Psoas muscle (tissue), 8 donors: ENCODE data around the gene MET. TPM values are rescaled to one million over a fixed set of nuclear protein-coding genes. Genes with fewer than 3 reads are reported as not detected.

Experiments
- ATAC-seq, 4 donors: fragments of 200-7000 bp; cut with Tn5 transposase; one replicate each; pipeline ENCODE4 v1.9.1; 2020; ENCODE audit warnings: moderate library complexity in 3 of 4, mild to moderate bottlenecking in 2 of 4
- DNase-seq, 2 donors: peaks; one replicate each; pipeline ENCODE4 v3.0.0-alpha.2; 2020
- H3K27ac ChIP-seq: fragments of 200-600 bp; one replicate; pipeline ENCODE4 v1.8.0; 2022
- H3K27me3 ChIP-seq, 3 donors: fragments of 200-600 bp in 1 of 3; one replicate each; pipeline versions ENCODE4 v1.6.1 to v1.8.0; 2013 to 2022; ENCODE audit warnings: low read length in 2 of 3, mild to moderate bottlenecking in 2 of 3, moderate library complexity in 1 of 3; ENCODE audit not compliant: insufficient read depth in 3 of 3
- H3K36me3 ChIP-seq, 2 donors: fragments of 200-600 bp in 1 of 2; one replicate each; pipeline versions ENCODE4 v1.6.1 to v1.8.0; 2013 to 2022; ENCODE audit warnings: low read depth in 1 of 2, mild to moderate bottlenecking in 1 of 2, moderate library complexity in 1 of 2; ENCODE audit not compliant: insufficient read depth in 1 of 2
- H3K4me1 ChIP-seq: fragments of 200-600 bp; one replicate; pipeline ENCODE4 v1.8.0; 2022
- H3K4me3 ChIP-seq: fragments of 200-600 bp; one replicate; pipeline ENCODE4 v1.8.0; 2022; ENCODE audit warnings: mild to moderate bottlenecking
- H3K9me3 ChIP-seq: fragments of 200-600 bp; one replicate; pipeline ENCODE4 v1.8.0; 2022
- CTCF ChIP-seq: fragments of 200-600 bp; IDR thresholded peaks from one replicate; pipeline ENCODE4 v1.8.0; 2022; ENCODE audit warnings: antibody characterized with exemption
- WGBS, 3 donors: extraction: QIAGEN DNeasy Blood & Tissue Kit; methylation state at CpG; one replicate each; pipeline versions ENCODE4 v1.1.6 to v1.1.7; 2013; 5-methylcytosine and 5-hydroxymethylcytosine counted together
- intact Hi-C, 2 donors: fragments of 100-400 bp; cut with DNase I; formaldehyde crosslinking; loops; one replicate each; pipeline versions ENCODE4 v1.11.0 to v1.14.2; 2022
- polyA plus RNA-seq, 3 donors: library from polyadenylated mRNA; stranded (reverse); fragments of 200-250 nt; gene quantifications; one replicate each; pipeline ENCODE4 v1.2.3, GENCODE V29; 2013
- total RNA-seq, 4 donors: library from RNA; stranded (reverse); fragmentation: NEBNext Ultra II Directional in 2 of 4; extraction: Animal tissue kit (Norgen Biotek cat#: 25700) in 2 of 4; gene quantifications; one replicate each; pipeline versions ENCODE4 v1.2.1 to v1.2.4, GENCODE V29; 2021 to 2023
- donor health status: healthy with polysubstance abuse.
- donor health status: DM: no; HTN: no; CAD: no; lungs with moderate emphysema.
- donor health status: Bipolar disorder and iron deficiency.
- donor health status: healthy.
- donor health status: DM: yes; HTN: yes; CAD: no.
- donor health status: DM: no; HTN: no; CAD: no.
- donor health status: DM: no; HTN: no; CAD: no.
- donor health status: DM: yes; HTN: yes; CAD: no.

The MET gene
- total and polyA plus RNA-seq, 7 donors, result 5.9 to 84.1 (median 23.2) TPM

- intact Hi-C loops, result loop anchor here in 1 of 2 donors (5.0 kb wide), 1 partner anchor 70 kb away; no protein-coding TSS in a partner anchor
- TF ChIP-seq CTCF, result no peak
- DNase-seq, result no peak
These were observed 10.1 kb upstream of the MET start for GRCh38 chr7:116661865-116662264.

DNA sequence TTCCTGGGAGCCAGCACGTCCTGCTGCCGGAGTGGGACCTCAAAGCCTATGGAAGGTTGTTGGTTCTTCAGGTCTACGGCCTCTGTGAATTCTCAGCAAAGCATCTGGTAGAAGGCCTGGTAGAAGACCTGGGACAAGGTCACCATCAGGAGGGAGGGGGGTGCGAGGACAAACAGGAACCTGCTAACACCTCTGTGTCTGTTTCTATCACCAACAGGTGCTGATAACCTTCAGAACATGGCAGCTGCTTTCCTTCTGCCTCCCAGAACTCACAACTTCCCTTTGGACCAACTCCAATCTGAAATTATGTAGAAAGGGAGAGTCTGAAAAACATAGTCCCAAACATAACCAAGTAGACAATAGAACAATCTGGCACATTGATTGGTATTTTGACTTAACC is 8.3 kb upstream of the MET start:
- no peaks in the 10 kb centered on the region for H3K36me3 ChIP-seq
- DNase-seq (no peak), ATAC-seq (no peak)
- intact Hi-C loops, result loop anchor here in 1 of 2 donors (5.0 kb wide), 1 partner anchor 71 kb away; no protein-coding TSS in a partner anchor
- H3K27ac ChIP-seq, result no peak overlapping the region
- no peaks in the 10 kb centered on the region for H3K27me3 ChIP-seq
- TF ChIP-seq CTCF, result no peak
- no peaks in the 10 kb centered on the region for H3K9me3 ChIP-seq
- H3K4me3 ChIP-seq, result no peak overlapping the region
- peaks cover 11% of the 10 kb centered on the region for H3K4me1 ChIP-seq
- 94 to 100% (median 97%) methylated on average over 4 of the region's 4 CpGs for WGBS, 3 donors

More at GRCh38 chr7:116661865-116662264, 10.1 kb upstream of the MET start:
- no peak overlapping the region for H3K4me3 ChIP-seq
- no peaks in the 10 kb centered on the region for H3K36me3 ChIP-seq
- H3K27ac ChIP-seq, result no peak overlapping the region
- H3K27me3 ChIP-seq, result no peaks in the 10 kb centered on the region
- H3K9me3 ChIP-seq, result no peaks in the 10 kb centered on the region
- peaks cover 6% of the 10 kb centered on the region for H3K4me1 ChIP-seq
- no peak for ATAC-seq

DNA sequence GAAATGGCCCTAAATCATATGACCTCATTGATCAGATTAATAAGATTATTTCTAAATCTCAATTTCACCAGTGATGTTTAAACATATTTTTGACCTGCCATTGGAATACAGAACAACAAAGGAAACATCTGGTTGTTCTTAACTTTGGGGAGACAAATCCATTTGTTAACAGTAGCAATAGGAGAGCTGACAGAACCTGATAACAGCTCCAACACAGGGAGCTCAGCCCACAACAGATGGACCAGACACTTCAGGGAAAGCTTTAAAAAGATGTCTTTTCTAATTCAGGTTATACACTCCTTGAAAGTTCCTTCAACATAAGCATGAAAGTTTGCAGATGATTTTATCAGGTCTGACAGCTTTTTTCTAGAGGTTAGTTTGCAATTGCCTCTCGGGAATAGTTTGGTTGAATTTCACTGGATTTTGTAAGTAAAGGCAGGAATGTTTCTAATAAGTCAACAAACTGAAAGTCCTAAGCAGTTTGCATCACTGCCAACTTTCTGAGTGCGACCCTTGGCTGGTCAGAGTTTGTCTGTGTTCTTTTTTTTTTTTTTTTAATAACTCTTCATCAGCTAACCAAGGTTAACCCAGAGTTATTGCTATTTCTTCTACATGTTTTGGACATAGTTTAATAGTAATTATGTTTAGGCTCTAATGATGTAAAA is 6.5 kb upstream of the MET start:
- H3K27me3 ChIP-seq, result no peaks in the 10 kb centered on the region
- H3K36me3 ChIP-seq, result no peaks in the 10 kb centered on the region
- intact Hi-C loops, result no loop called here
- H3K4me3 ChIP-seq, result no peak overlapping the region
- DNase-seq, result no peak
- no peaks in the 10 kb centered on the region for H3K9me3 ChIP-seq
- no peak overlapping the region for H3K27ac ChIP-seq
- ATAC-seq, result no peak
- H3K4me1 ChIP-seq, result peaks cover 11% of the 10 kb centered on the region
- TF ChIP-seq CTCF, result no peak
- 43 to 59% (median 49%) methylated on average over 2 of the region's 2 CpGs for WGBS, 3 donors

DNA sequence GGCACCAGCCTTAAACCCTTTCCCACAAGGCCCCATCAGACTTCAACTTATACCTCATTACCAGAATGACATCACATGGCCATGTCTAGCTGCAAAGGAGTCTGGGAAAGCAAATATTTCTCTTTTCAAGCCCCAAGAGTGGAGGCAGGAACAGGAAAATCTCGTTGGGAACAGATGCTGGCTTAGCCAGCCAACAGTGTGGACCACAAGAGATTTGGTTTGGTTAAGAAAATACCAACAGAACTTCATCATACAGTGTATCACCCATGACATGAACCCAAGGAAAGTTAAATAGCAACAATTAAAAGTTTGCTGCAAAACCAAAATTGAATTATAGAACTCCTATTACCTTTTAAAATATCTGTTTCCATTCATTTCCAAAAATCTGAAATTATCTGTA is 2.2 kb upstream of the MET start:
- WGBS, 3 donors, result 46 to 66% (median 62%) methylated on average over 1 of the region's 1 CpG
- no peaks in the 10 kb centered on the region for H3K36me3 ChIP-seq
- no peak for ATAC-seq

More for the DNA sequence above, 2.2 kb upstream of the MET start:
- intact Hi-C loops, result loop anchor here (2.0 to 5.0 kb wide), 4 partner anchors 37 to 108 kb away; no protein-coding TSS in a partner anchor
- TF ChIP-seq CTCF, result no peak
- Histone ChIP-seq H3K27ac (no peak overlapping the region), H3K4me3 (no peak overlapping the region), H3K27me3 (no peaks in the 10 kb centered on the region), H3K9me3 (no peaks in the 10 kb centered on the region), H3K4me1 (peaks cover 22% of the 10 kb centered on the region)
- DNase-seq, result no peak
